Cardiac muscle cell (in vitro differentiated cells and primary cell): ENCODE results near the gene RASGEF1C. TPM values are rescaled to one million over a fixed set of nuclear protein-coding genes. Genes with fewer than 3 reads are reported as not detected.

Experiments used
- DNase-seq, 2 donors: peaks; one replicate each; pipeline versions ENCODE4 v3.0.0 to v3.0.0-alpha.2; 2010 to 2017; ENCODE audit warnings: low read depth in 1 of 2, low spot score in 1 of 2
- H3K27ac ChIP-seq: fragments of 200-600 bp; sonication (generic); 2 replicates; pipeline ENCODE4 v1.5.1; 2016
- H3K27me3 ChIP-seq: fragments of 200-600 bp; sonication (generic); 2 replicates; pipeline ENCODE4 v1.6.0; 2016; ENCODE audit warnings: control low read depth
- H3K36me3 ChIP-seq: fragments of 200-600 bp; sonication (generic); 2 replicates; pipeline ENCODE4 v1.5.1; 2016; ENCODE audit warnings: control low read depth
- H3K4me1 ChIP-seq: fragments of 200-600 bp; sonication (generic); 2 replicates; pipeline ENCODE4 v1.8.1; 2017; ENCODE audit warnings: low read depth, mild to moderate bottlenecking, mixed run types
- H3K4me3 ChIP-seq: fragments of 200-600 bp; sonication (generic); 2 replicates; pipeline ENCODE4 v1.5.1; 2016; ENCODE audit warnings: mild to moderate bottlenecking
- H3K9me3 ChIP-seq: fragments of 200-600 bp; sonication (generic); 2 replicates; pipeline ENCODE4 v1.5.1; 2017; ENCODE audit warnings: low read depth, mild to moderate bottlenecking, control low read depth
- polyA plus RNA-seq: library from polyadenylated mRNA; unstranded; fragments of >200 nt; fragmentation: Nextera tagmentation; extraction: Ambion mirVana; gene quantifications from 2 replicates; pipeline ENCODE4 v1.2.1, GENCODE V29; 2016
- total RNA-seq: library from RNA; depleted of rRNA; stranded (reverse); fragments of >200 nt; gene quantifications from 2 replicates; pipeline ENCODE4 v1.2.3, GENCODE V29; 2016
- TF ChIP-seq, protein P1 (sequence below): IDR thresholded peaks from 2 replicates; pipeline ENCODE4 v1.5.1; 2012; ENCODE audit warnings: low read depth, mild to moderate bottlenecking, low read length

Gene RASGEF1C
- total and polyA plus RNA-seq, 2 experiments from 2014 or later = 1.5 to 2.5 TPM

DNA sequence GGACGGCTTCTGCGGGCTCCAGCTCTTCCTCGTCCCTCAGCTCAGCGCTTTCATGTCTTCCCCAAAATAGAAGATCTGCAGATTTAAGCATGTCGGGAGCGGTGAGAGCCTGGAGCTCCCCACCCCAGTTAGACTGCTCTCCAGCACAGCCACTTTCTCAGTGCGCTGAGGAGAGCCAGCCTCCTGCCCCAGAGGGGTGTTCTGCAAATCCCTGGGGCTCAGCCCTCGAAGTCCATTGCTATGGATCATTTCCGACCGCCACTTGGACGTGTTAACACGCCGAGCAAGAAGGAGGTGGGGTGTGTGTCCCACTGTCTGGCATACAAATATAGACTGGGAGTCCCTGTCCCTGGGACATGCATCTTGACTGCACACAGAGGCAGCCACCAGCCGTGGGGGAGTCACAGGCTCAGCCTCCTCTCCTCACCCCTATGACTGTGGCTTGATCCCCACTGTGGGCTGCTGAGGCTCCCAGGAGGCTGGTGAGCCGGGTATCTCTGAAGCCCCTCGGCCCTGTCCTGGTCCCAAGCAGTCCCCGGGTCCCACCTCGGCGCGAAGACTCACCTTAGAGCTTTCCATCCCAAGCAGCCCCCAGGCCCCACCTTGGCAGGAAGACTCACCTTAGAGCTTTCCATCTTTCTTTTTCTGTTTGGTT lies 107.4 kb downstream of the RASGEF1C start:
- no peaks in the 10 kb centered on the region for H3K36me3 ChIP-seq
- DNase-seq = no peak
- no peak overlapping the region for H3K27ac ChIP-seq
- TF ChIP-seq, protein P1, sequence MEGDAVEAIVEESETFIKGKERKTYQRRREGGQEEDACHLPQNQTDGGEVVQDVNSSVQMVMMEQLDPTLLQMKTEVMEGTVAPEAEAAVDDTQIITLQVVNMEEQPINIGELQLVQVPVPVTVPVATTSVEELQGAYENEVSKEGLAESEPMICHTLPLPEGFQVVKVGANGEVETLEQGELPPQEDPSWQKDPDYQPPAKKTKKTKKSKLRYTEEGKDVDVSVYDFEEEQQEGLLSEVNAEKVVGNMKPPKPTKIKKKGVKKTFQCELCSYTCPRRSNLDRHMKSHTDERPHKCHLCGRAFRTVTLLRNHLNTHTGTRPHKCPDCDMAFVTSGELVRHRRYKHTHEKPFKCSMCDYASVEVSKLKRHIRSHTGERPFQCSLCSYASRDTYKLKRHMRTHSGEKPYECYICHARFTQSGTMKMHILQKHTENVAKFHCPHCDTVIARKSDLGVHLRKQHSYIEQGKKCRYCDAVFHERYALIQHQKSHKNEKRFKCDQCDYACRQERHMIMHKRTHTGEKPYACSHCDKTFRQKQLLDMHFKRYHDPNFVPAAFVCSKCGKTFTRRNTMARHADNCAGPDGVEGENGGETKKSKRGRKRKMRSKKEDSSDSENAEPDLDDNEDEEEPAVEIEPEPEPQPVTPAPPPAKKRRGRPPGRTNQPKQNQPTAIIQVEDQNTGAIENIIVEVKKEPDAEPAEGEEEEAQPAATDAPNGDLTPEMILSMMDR = no peak
- H3K27me3 ChIP-seq = no peaks in the 10 kb centered on the region
- H3K4me3 ChIP-seq = no peak overlapping the region
- no peaks in the 10 kb centered on the region for H3K9me3 ChIP-seq
- no peaks in the 10 kb centered on the region for H3K4me1 ChIP-seq

DNA sequence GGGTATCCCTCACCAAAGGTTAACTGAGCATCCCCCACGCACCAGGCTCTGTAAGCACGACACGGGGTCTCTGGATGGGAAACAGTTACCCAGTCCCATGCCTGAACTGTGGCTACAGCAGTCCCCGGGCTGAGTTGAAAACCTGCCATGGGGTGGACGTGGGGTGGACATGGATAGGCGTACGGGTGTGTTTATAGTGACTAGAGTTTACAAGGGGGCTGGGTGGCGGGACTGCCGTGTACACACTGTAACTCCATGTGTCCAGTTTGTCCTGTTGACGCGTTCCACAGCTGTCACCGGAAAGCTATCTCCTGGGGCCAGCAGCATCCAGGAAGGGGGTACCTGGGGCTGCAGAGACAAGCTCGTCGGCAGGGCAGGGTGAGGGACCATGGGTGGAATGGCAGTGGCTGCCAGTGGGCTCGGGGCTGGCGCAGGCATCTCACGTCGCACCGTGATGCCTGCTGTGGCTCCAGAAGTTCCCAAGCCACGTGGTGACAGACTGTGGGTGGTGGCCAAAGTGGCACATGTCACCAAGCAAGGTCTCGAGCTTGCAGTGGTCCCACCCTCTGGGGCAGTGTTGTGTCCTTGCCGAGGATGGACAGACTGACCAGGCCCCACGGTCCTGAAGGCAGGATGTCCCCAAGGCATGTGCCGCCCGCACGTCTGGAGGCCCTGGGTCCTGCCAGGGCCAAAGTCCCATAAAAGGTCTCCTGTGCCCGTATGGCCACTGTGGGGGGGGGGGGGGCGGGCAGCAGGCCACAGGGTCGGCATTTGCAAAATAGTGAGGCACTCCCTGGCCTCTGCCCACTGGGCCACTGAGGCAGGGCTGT lies 108.2 kb downstream of the RASGEF1C start:
- no peaks in the 10 kb centered on the region for H3K4me1 ChIP-seq
- H3K36me3 ChIP-seq = no peaks in the 10 kb centered on the region
- no peaks in the 10 kb centered on the region for H3K9me3 ChIP-seq
- no peak overlapping the region for H3K27ac ChIP-seq
- H3K27me3 ChIP-seq = no peaks in the 10 kb centered on the region
- DNase-seq = no peak
- H3K4me3 ChIP-seq = no peak overlapping the region
- TF ChIP-seq, protein P1 = no peak

DNA sequence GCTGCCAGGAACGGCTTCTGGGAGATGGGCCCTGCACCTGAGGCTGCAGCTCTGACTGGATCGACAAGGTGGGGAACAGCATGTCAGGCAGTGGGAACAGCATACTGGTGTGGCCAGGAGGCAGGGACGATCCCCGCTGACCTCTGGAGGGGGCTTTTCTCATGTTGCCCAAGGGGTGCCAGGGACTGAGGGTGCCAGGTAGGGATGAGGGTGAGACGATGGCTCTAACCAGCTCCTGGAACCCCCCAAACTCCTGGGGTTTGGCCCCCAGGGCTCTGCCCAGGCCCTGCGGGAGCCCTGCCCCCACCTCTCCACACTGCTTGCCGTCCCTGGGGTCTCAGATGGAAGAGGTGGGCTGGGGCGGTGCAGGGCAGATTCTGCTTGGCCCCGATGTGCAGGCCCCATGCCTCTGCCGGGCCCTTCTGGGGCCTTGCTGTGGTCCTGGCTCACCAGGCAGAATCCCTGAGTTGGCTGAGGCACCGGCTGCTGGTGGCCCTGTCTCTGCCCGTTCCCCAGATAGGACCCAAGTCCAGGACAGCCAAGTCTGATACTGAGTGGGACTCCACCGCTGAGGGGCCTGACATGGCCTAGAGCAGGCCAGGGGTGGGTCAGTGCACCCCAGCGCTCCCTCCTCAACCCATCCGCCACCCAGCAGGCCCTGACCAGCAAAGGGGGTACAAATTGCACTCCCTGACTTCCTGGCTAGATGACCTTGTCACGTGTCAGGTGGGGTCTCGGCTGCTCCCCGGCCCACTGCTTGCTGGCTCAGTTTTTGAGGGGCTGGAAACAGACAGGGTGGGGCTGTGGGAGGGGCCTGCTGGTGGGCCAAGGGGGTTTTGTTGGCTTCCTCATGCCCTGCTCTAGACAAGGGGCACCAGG lies 109.0 kb downstream of the RASGEF1C start:
- no peaks in the 10 kb centered on the region for H3K27me3 ChIP-seq
- TF ChIP-seq, protein P1 = no peak
- H3K9me3 ChIP-seq = no peaks in the 10 kb centered on the region
- H3K27ac ChIP-seq = no peak overlapping the region
- no peak overlapping the region for H3K4me3 ChIP-seq
- no peaks in the 10 kb centered on the region for H3K4me1 ChIP-seq
- H3K36me3 ChIP-seq = no peaks in the 10 kb centered on the region
- no peak for DNase-seq

DNA sequence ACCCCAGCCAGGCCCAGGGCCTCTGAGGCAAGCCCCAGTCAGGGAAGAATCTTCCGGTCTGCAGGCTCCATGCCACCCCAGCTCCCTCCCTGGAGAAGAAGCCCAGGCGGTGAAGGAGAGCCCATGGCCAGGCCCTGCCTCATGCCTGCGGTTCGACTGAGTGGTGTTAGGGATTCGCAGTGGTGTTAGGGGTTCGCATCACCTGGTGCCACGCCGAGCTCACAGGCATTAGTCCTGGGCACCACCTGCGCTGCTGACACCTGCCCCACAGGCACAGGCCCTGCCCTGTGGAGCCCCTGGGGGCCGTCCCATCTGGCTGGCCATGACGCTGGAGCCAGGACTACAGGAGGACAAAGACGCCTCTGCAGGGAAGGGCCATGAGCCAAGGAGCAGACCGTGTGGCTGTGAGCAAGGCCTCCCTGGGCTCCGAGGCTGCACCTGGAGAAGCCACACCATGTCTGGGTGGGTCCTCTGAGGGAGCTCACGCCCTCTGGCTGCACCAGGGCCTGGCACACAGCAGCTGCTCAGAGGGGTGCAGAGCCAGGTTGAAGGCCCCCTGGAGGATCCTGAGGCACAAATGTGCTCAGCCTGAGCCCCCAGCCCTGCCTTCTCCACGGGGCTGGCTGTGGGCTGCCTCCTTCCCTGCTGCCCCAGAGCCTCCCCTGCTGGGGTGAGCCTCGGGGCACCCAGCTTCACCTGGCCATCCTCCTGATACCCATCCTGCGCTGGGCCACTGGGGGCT lies 109.8 kb downstream of the RASGEF1C start:
- H3K36me3 ChIP-seq = no peaks in the 10 kb centered on the region
- no peak overlapping the region for H3K27ac ChIP-seq
- H3K4me1 ChIP-seq = no peaks in the 10 kb centered on the region
- H3K27me3 ChIP-seq = no peaks in the 10 kb centered on the region
- H3K9me3 ChIP-seq = no peaks in the 10 kb centered on the region
- TF ChIP-seq, protein P1 = no peak
- DNase-seq = no peak
- H3K4me3 ChIP-seq = no peak overlapping the region

DNA sequence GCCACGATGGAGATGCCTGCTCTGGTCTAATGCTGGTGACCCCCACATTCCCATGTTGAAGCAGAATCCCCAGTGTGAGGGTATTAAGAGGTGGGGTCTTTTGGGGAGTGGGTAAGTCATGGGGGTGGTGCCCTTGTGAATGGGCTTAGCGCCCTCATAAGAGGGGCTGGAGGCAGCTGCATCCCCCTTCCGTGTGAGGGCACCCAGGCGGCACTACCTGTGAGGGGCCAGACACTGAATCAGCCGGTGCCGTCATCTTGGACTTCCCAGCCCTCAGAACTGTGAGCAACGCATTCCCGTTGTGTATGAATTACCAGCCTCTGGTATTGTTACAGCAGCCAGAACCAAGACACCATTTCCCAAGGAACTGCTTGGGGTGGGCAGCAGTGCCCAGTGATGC lies 110.5 kb downstream of the RASGEF1C start:
- H3K4me3 ChIP-seq = no peak overlapping the region
- no peaks in the 10 kb centered on the region for H3K9me3 ChIP-seq
- TF ChIP-seq, protein P1 = no peak
- DNase-seq = no peak
- H3K27me3 ChIP-seq = no peaks in the 10 kb centered on the region
- H3K4me1 ChIP-seq = no peaks in the 10 kb centered on the region
- no peaks in the 10 kb centered on the region for H3K36me3 ChIP-seq
- no peak overlapping the region for H3K27ac ChIP-seq
